ENCODE results near the gene TBCD. TPM values are rescaled to one million over a fixed set of nuclear protein-coding genes. Genes with fewer than 3 reads are reported as not detected.

TBCD gene
- total RNA-seq, 2 experiments from 2014 or later, result 71.8 to 75.3 TPM

- H3K27me3 Mint-ChIP-seq (ENCODE audit: low read depth), result no peaks in the 10 kb centered on the region
- no peak overlapping the region for H3K4me3 Mint-ChIP-seq
- peaks cover 3% of the 10 kb centered on the region for H3K9me3 Mint-ChIP-seq
- CTCF ChIA-PET, result no interaction called here
- DNase-seq, result no peak
- peaks cover 17% of the 10 kb centered on the region for H3K36me3 Mint-ChIP-seq (ENCODE audit: low read depth)
- intact Hi-C loops (cut with micrococcal nuclease), result no loop called here
- peaks cover 2% of the 10 kb centered on the region for H3K4me1 Mint-ChIP-seq (ENCODE audit: low read depth)
- no peak overlapping the region for H3K27ac Mint-ChIP-seq
These were observed 51.7 kb downstream of the TBCD start for GRCh38 chr17:82803606-82804005.

GRCh38 chr17:82804442-82805191, 52.8 kb downstream of the TBCD start:
- H3K27ac Mint-ChIP-seq, result no peak overlapping the region
- CTCF ChIA-PET, result no interaction called here
- H3K36me3 Mint-ChIP-seq (ENCODE audit: low read depth), result peaks cover 15% of the 10 kb centered on the region

GRCh38 chr17:82805254-82805653, 53.4 kb downstream of the TBCD start:
- CTCF ChIA-PET, result no interaction called here
- peaks cover 3% of the 10 kb centered on the region for H3K9me3 Mint-ChIP-seq
- no peak overlapping the region for H3K27ac Mint-ChIP-seq
- no peak for DNase-seq
- H3K36me3 Mint-ChIP-seq (ENCODE audit: low read depth), result peaks cover 10% of the 10 kb centered on the region
- intact Hi-C loops (cut with micrococcal nuclease), result no loop called here
- H3K4me1 Mint-ChIP-seq (ENCODE audit: low read depth), result peaks cover 2% of the 10 kb centered on the region
- H3K4me3 Mint-ChIP-seq, result no peak overlapping the region
- no peaks in the 10 kb centered on the region for H3K27me3 Mint-ChIP-seq (ENCODE audit: low read depth)

More at GRCh38 chr17:82804442-82805191, 52.8 kb downstream of the TBCD start:
- no peak overlapping the region for H3K4me3 Mint-ChIP-seq
- intact Hi-C loops (cut with micrococcal nuclease), result no loop called here
- DNase-seq, result no peak
- no peaks in the 10 kb centered on the region for H3K27me3 Mint-ChIP-seq (ENCODE audit: low read depth)
- peaks cover 3% of the 10 kb centered on the region for H3K9me3 Mint-ChIP-seq
- H3K4me1 Mint-ChIP-seq (ENCODE audit: low read depth), result peaks cover 2% of the 10 kb centered on the region

- CTCF ChIA-PET, result no interaction called here
- no peak overlapping the region for H3K4me3 Mint-ChIP-seq
- no peaks in the 10 kb centered on the region for H3K27me3 Mint-ChIP-seq (ENCODE audit: low read depth)
- peaks cover 2% of the 10 kb centered on the region for H3K4me1 Mint-ChIP-seq (ENCODE audit: low read depth)
- intact Hi-C loops (cut with micrococcal nuclease), result no loop called here
- no peak for DNase-seq
- H3K9me3 Mint-ChIP-seq, result peaks cover 3% of the 10 kb centered on the region
- no peak overlapping the region for H3K27ac Mint-ChIP-seq
- H3K36me3 Mint-ChIP-seq (ENCODE audit: low read depth), result peaks cover 13% of the 10 kb centered on the region
These were observed 54.0 kb downstream of the TBCD start for GRCh38 chr17:82805823-82806222.

GRCh38 chr17:82806645-82807044, 54.8 kb downstream of the TBCD start:
- H3K9me3 Mint-ChIP-seq, result no peaks in the 10 kb centered on the region
- H3K4me1 Mint-ChIP-seq (ENCODE audit: low read depth), result no peaks in the 10 kb centered on the region
- no peak for DNase-seq
- CTCF ChIA-PET, result no interaction called here
- intact Hi-C loops (cut with micrococcal nuclease), result no loop called here
- no peaks in the 10 kb centered on the region for H3K27me3 Mint-ChIP-seq (ENCODE audit: low read depth)
- peaks cover 8% of the 10 kb centered on the region for H3K36me3 Mint-ChIP-seq (ENCODE audit: low read depth)
- H3K27ac Mint-ChIP-seq, result no peak overlapping the region
- H3K4me3 Mint-ChIP-seq, result no peak overlapping the region

GRCh38 chr17:82807101-82807500, 55.2 kb downstream of the TBCD start:
- no peaks in the 10 kb centered on the region for H3K4me1 Mint-ChIP-seq (ENCODE audit: low read depth)
- CTCF ChIA-PET, result no interaction called here

GRCh38 chr17:82807562-82807961, 55.7 kb downstream of the TBCD start:
- H3K4me3 Mint-ChIP-seq, result no peak overlapping the region
- intact Hi-C loops (cut with micrococcal nuclease), result no loop called here
- no peak for DNase-seq
- H3K27ac Mint-ChIP-seq, result no peak overlapping the region
- no peaks in the 10 kb centered on the region for H3K4me1 Mint-ChIP-seq (ENCODE audit: low read depth)
- H3K27me3 Mint-ChIP-seq (ENCODE audit: low read depth), result no peaks in the 10 kb centered on the region
- no peaks in the 10 kb centered on the region for H3K9me3 Mint-ChIP-seq
- CTCF ChIA-PET, result no interaction called here
- peaks cover 9% of the 10 kb centered on the region for H3K36me3 Mint-ChIP-seq (ENCODE audit: low read depth)

More at GRCh38 chr17:82807101-82807500, 55.2 kb downstream of the TBCD start:
- no peaks in the 10 kb centered on the region for H3K27me3 Mint-ChIP-seq (ENCODE audit: low read depth)
- peaks cover 9% of the 10 kb centered on the region for H3K36me3 Mint-ChIP-seq (ENCODE audit: low read depth)
- H3K27ac Mint-ChIP-seq, result no peak overlapping the region
- intact Hi-C loops (cut with micrococcal nuclease), result no loop called here
- DNase-seq, result no peak
- no peaks in the 10 kb centered on the region for H3K9me3 Mint-ChIP-seq
- H3K4me3 Mint-ChIP-seq, result no peak overlapping the region

- peaks cover 9% of the 10 kb centered on the region for H3K36me3 Mint-ChIP-seq (ENCODE audit: low read depth)
- no peaks in the 10 kb centered on the region for H3K4me1 Mint-ChIP-seq (ENCODE audit: low read depth)
- H3K4me3 Mint-ChIP-seq, result no peak overlapping the region
- CTCF ChIA-PET, result no interaction called here
- H3K27me3 Mint-ChIP-seq (ENCODE audit: low read depth), result no peaks in the 10 kb centered on the region
- intact Hi-C loops (cut with micrococcal nuclease), result no loop called here
- H3K9me3 Mint-ChIP-seq, result no peaks in the 10 kb centered on the region
- DNase-seq, result no peak
- H3K27ac Mint-ChIP-seq, result no peak overlapping the region
These were observed 56.1 kb downstream of the TBCD start for GRCh38 chr17:82808006-82808405.

- intact Hi-C loops (cut with micrococcal nuclease), result no loop called here
- no peaks in the 10 kb centered on the region for H3K27me3 Mint-ChIP-seq (ENCODE audit: low read depth)
- no peak for DNase-seq
- peaks cover 9% of the 10 kb centered on the region for H3K36me3 Mint-ChIP-seq (ENCODE audit: low read depth)
- no peaks in the 10 kb centered on the region for H3K4me1 Mint-ChIP-seq (ENCODE audit: low read depth)
- H3K4me3 Mint-ChIP-seq, result no peak overlapping the region
- no peaks in the 10 kb centered on the region for H3K9me3 Mint-ChIP-seq
- no peak overlapping the region for H3K27ac Mint-ChIP-seq
- CTCF ChIA-PET, result interaction anchor here (0.7 kb wide), 1 partner anchor 103 kb away, joined by 3 read pairs; no protein-coding TSS in a partner anchor
These were observed 57.3 kb downstream of the TBCD start for GRCh38 chr17:82808921-82809905.

GRCh38 chr17:82810644-82811430, 59.0 kb downstream of the TBCD start:
- H3K4me3 Mint-ChIP-seq, result no peak overlapping the region
- CTCF ChIA-PET, result no interaction called here
- peaks cover 4% of the 10 kb centered on the region for H3K4me1 Mint-ChIP-seq (ENCODE audit: low read depth)
- DNase-seq, result no peak
- H3K36me3 Mint-ChIP-seq (ENCODE audit: low read depth), result peaks cover 19% of the 10 kb centered on the region
- intact Hi-C loops (cut with micrococcal nuclease), result no loop called here
- H3K9me3 Mint-ChIP-seq, result no peaks in the 10 kb centered on the region
- H3K27me3 Mint-ChIP-seq (ENCODE audit: low read depth), result no peaks in the 10 kb centered on the region
- H3K27ac Mint-ChIP-seq, result no peak overlapping the region

GRCh38 chr17:82812058-82812457, 60.2 kb downstream of the TBCD start:
- Mint-ChIP-seq H3K4me3 (no peak overlapping the region), H3K27ac (no peak overlapping the region), H3K4me1 (ENCODE audit: low read depth) (peaks cover 4% of the 10 kb centered on the region), H3K9me3 (no peaks in the 10 kb centered on the region), H3K36me3 (ENCODE audit: low read depth) (peaks cover 27% of the 10 kb centered on the region), H3K27me3 (ENCODE audit: low read depth) (no peaks in the 10 kb centered on the region)
- DNase-seq, result no peak
- intact Hi-C loops (cut with micrococcal nuclease), result no loop called here
- CTCF ChIA-PET, result no interaction called here

- H3K36me3 Mint-ChIP-seq (ENCODE audit: low read depth), result peaks cover 31% of the 10 kb centered on the region
- no peak overlapping the region for H3K4me3 Mint-ChIP-seq
- H3K4me1 Mint-ChIP-seq (ENCODE audit: low read depth), result peaks cover 4% of the 10 kb centered on the region
- CTCF ChIA-PET, result no interaction called here
- no peak overlapping the region for H3K27ac Mint-ChIP-seq
- no peaks in the 10 kb centered on the region for H3K9me3 Mint-ChIP-seq
- intact Hi-C loops (cut with micrococcal nuclease), result no loop called here
- no peak for DNase-seq
- H3K27me3 Mint-ChIP-seq (ENCODE audit: low read depth), result no peaks in the 10 kb centered on the region
These were observed 60.7 kb downstream of the TBCD start for GRCh38 chr17:82812601-82813000.
